ES-I3 (cell line): ENCODE measurements around the gene TNRC6A.
"Not testable (repeated sequence)": the region's sequence is repeated elsewhere in the genome, so short reads cannot be mapped to it uniquely, and the experiment has no call there.

Source experiments
- H3K36me3 ChIP-seq: 2 replicates; pipeline ENCODE4 v1.6.1; 2013; ENCODE audit warnings: mild to moderate bottlenecking, low read length, control low read depth, moderate library complexity; ENCODE audit not compliant: insufficient read depth
- H3K4me1 ChIP-seq: 2 replicates; pipeline ENCODE4 v1.6.1; 2013; ENCODE audit warnings: mild to moderate bottlenecking, control low read depth, low read length; ENCODE audit not compliant: insufficient read depth
- H3K9ac ChIP-seq: 2 replicates; pipeline ENCODE4 v1.6.1; 2013; ENCODE audit warnings: low read depth, mild to moderate bottlenecking, low read length, moderate library complexity
- H3K9me3 ChIP-seq: 2 replicates; pipeline ENCODE4 v1.6.1; 2013; ENCODE audit warnings: mild to moderate bottlenecking, low read length, moderate library complexity; ENCODE audit not compliant: control insufficient read depth, insufficient read depth

TNRC6A gene

GRCh38 chr16:24736758-24737157 lies 7.3 kb downstream of the TNRC6A start:
- Histone ChIP-seq H3K9ac (no peak overlapping the region), H3K4me1 (peaks cover 24% of the 10 kb centered on the region), H3K9me3 (no peaks in the 10 kb centered on the region), H3K36me3 (peaks cover 14% of the 10 kb centered on the region; the same call in 1 of the 2 replicates)

- peaks cover 9% of the 10 kb centered on the region; the same call in 1 of the 2 replicates for H3K36me3 ChIP-seq
- H3K9ac ChIP-seq = no peak overlapping the region
- peaks cover 23% of the 10 kb centered on the region for H3K4me1 ChIP-seq
- no peaks in the 10 kb centered on the region for H3K9me3 ChIP-seq
Observed at GRCh38 chr16:24737391-24737871, 8.0 kb downstream of the TNRC6A start.

GRCh38 chr16:24737916-24738594 lies 8.6 kb downstream of the TNRC6A start:
- no peaks in the 10 kb centered on the region for H3K9me3 ChIP-seq
- peaks cover 24% of the 10 kb centered on the region for H3K4me1 ChIP-seq
- no peak overlapping the region for H3K9ac ChIP-seq
- H3K36me3 ChIP-seq = peaks cover 6% of the 10 kb centered on the region; the same call in 1 of the 2 replicates

- Histone ChIP-seq H3K9ac (no peak overlapping the region), H3K4me1 (peaks cover 27% of the 10 kb centered on the region), H3K9me3 (no peaks in the 10 kb centered on the region), H3K36me3 (no peaks in the 10 kb centered on the region)
Observed at GRCh38 chr16:24738895-24739294, 9.4 kb downstream of the TNRC6A start.

GRCh38 chr16:24741862-24742261 lies 12.4 kb downstream of the TNRC6A start:
- H3K9ac ChIP-seq = no peak overlapping the region
- H3K36me3 ChIP-seq = no peaks in the 10 kb centered on the region
- H3K9me3 ChIP-seq = no peaks in the 10 kb centered on the region
- peaks cover 39% of the 10 kb centered on the region for H3K4me1 ChIP-seq

GRCh38 chr16:24742610-24743009 lies 13.2 kb downstream of the TNRC6A start:
- not testable (repeated sequence) for H3K9me3 ChIP-seq, H3K9ac ChIP-seq, H3K36me3 ChIP-seq
- peaks cover 38% of the 10 kb centered on the region for H3K4me1 ChIP-seq

- H3K9ac ChIP-seq = no peak overlapping the region
Observed at GRCh38 chr16:24745391-24745790, 15.9 kb downstream of the TNRC6A start.

GRCh38 chr16:24745791-24746190 lies 16.3 kb downstream of the TNRC6A start:
- H3K36me3 ChIP-seq = no peaks in the 10 kb centered on the region
- peaks cover 38% of the 10 kb centered on the region for H3K4me1 ChIP-seq

More at GRCh38 chr16:24745391-24745790, 15.9 kb downstream of the TNRC6A start:
- peaks cover 38% of the 10 kb centered on the region for H3K4me1 ChIP-seq
- no peaks in the 10 kb centered on the region for H3K36me3 ChIP-seq
- H3K9me3 ChIP-seq = no peaks in the 10 kb centered on the region

GRCh38 chr16:24747441-24747840 lies 18.0 kb downstream of the TNRC6A start:
- no peak overlapping the region for H3K9ac ChIP-seq
- H3K36me3 ChIP-seq = no peaks in the 10 kb centered on the region
- H3K9me3 ChIP-seq = no peaks in the 10 kb centered on the region
- peaks cover 32% of the 10 kb centered on the region for H3K4me1 ChIP-seq

More at GRCh38 chr16:24745791-24746190, 16.3 kb downstream of the TNRC6A start:
- Histone ChIP-seq H3K9ac (no peak overlapping the region), H3K9me3 (no peaks in the 10 kb centered on the region)

- no peaks in the 10 kb centered on the region for H3K36me3 ChIP-seq
Observed at GRCh38 chr16:24748242-24748641, 18.8 kb downstream of the TNRC6A start.

GRCh38 chr16:24749310-24749709 lies 19.9 kb downstream of the TNRC6A start:
- no peaks in the 10 kb centered on the region for H3K9me3 ChIP-seq
- H3K4me1 ChIP-seq = peaks cover 28% of the 10 kb centered on the region
- no peak overlapping the region for H3K9ac ChIP-seq
- no peaks in the 10 kb centered on the region for H3K36me3 ChIP-seq

More at GRCh38 chr16:24748242-24748641, 18.8 kb downstream of the TNRC6A start:
- Histone ChIP-seq H3K4me1 (peaks cover 33% of the 10 kb centered on the region), H3K9me3 (no peaks in the 10 kb centered on the region), H3K9ac (no peak overlapping the region)

GRCh38 chr16:24749872-24750271 lies 20.4 kb downstream of the TNRC6A start:
- peaks cover 24% of the 10 kb centered on the region for H3K4me1 ChIP-seq
- not testable (repeated sequence) for H3K36me3 ChIP-seq, H3K9ac ChIP-seq, H3K9me3 ChIP-seq

GRCh38 chr16:24753000-24753399 lies 23.5 kb downstream of the TNRC6A start:
- H3K9ac ChIP-seq = no peak overlapping the region
- H3K4me1 ChIP-seq = peaks cover 8% of the 10 kb centered on the region
- H3K36me3 ChIP-seq = no peaks in the 10 kb centered on the region
- H3K9me3 ChIP-seq = no peaks in the 10 kb centered on the region

- Histone ChIP-seq H3K4me1 (peaks cover 6% of the 10 kb centered on the region), H3K9ac (no peak overlapping the region), H3K9me3 (no peaks in the 10 kb centered on the region), H3K36me3 (no peaks in the 10 kb centered on the region)
Observed at GRCh38 chr16:24753437-24753836, 24.0 kb downstream of the TNRC6A start.

- Histone ChIP-seq H3K36me3 (no peaks in the 10 kb centered on the region; the same call in 1 of the 2 replicates), H3K4me1 (peaks cover 6% of the 10 kb centered on the region), H3K9me3 (no peaks in the 10 kb centered on the region), H3K9ac (no peak overlapping the region)
Observed at GRCh38 chr16:24754543-24754942, 25.1 kb downstream of the TNRC6A start.
